ENCODE results near the gene YPEL4.

Gene YPEL4

GRCh38 chr11:57596266-57596885 is 53.3 kb downstream of the YPEL4 start:
- ATAC-seq (ENCODE audit: insufficient read depth, low read depth): no peak
- Histone ChIP-seq H2AFZ (ENCODE audit: low read depth, low read length) (no peak overlapping the region), H3K27me3 (ENCODE audit: insufficient read depth, low read length, poor library complexity) (no peaks in the 10 kb centered on the region)

More at GRCh38 chr11:57596266-57596885, 53.3 kb downstream of the YPEL4 start:
- TF ChIP-seq EZH2 (IDR thresholded peaks at IDR 0.05; ENCODE audit: borderline replicate concordance, low read depth, low read length, severe bottlenecking) (no peak), CTCF (IDR thresholded peaks at IDR 0.05; ENCODE audit: borderline replicate concordance, extremely low read depth, low read length, poor library complexity, severe bottlenecking) (no peak)
- Histone ChIP-seq H3K4me1 (ENCODE audit: insufficient read depth, low read length) (no peaks in the 10 kb centered on the region), H4K20me1 (ENCODE audit: insufficient read depth, low read length) (no peaks in the 10 kb centered on the region), H3K9me3 (ENCODE audit: insufficient read depth, low read length, severe bottlenecking) (no peaks in the 10 kb centered on the region), H3K9ac (ENCODE audit: low read depth, low read length) (no peak overlapping the region), H3K79me2 (ENCODE audit: insufficient read depth, low read length) (no peaks in the 10 kb centered on the region), H3K4me3 (ENCODE audit: low read depth in 1 of 2, low read length in 2 of 2) (no peak overlapping the region), H3K4me2 (ENCODE audit: insufficient read depth, low read length) (no peak overlapping the region), H3K27ac (ENCODE audit: low read length) (no peak overlapping the region), H3K36me3 (ENCODE audit: insufficient read depth, low read length) (no peaks in the 10 kb centered on the region)
- no peak for DNase-seq
